Fibroblast of lung (primary cell): ENCODE data around the gene TMPRSS7. TPM values are rescaled to one million over a fixed set of nuclear protein-coding genes. Genes with fewer than 3 reads are reported as not detected.

Experiments used
- DNase-seq, 2 donors: peaks; one replicate each; pipeline versions ENCODE4 v3.0.0 to v3.0.0-alpha.2; 2010; ENCODE audit warnings: low read depth in 2 of 2
- H2AFZ ChIP-seq: 2 replicates; pipeline ENCODE4 v1.5.1; 2012; ENCODE audit warnings: low read length, control low read depth, inconsistent platforms
- H3K27ac ChIP-seq: 2 replicates; pipeline ENCODE4 v1.5.1; 2011; ENCODE audit warnings: low read length, control low read depth; ENCODE audit not compliant: insufficient read depth
- H3K27me3 ChIP-seq: 2 replicates; pipeline ENCODE4 v1.5.1; 2011; ENCODE audit warnings: mild to moderate bottlenecking, low read length; ENCODE audit not compliant: control insufficient read depth, insufficient read depth
- H3K36me3 ChIP-seq: 2 replicates; pipeline ENCODE4 v1.5.1; 2011; ENCODE audit warnings: low read length; ENCODE audit not compliant: control insufficient read depth, insufficient read depth
- H3K4me1 ChIP-seq: 2 replicates; pipeline ENCODE4 v1.5.1; 2011; ENCODE audit warnings: low read length; ENCODE audit not compliant: control insufficient read depth, insufficient read depth; ENCODE audit errors: extremely low read depth
- H3K4me2 ChIP-seq: 2 replicates; pipeline ENCODE4 v1.5.1; 2011; ENCODE audit warnings: low read length, control low read depth; ENCODE audit not compliant: insufficient read depth; ENCODE audit errors: extremely low read depth
- H3K4me3 ChIP-seq, 4 experiments: fragments of 200-600 bp in 1 of 4; sonication (generic) in 1 of 4; replicated peaks in 1 of 4; 2 replicates each; pipeline ENCODE4 v1.5.1; 2011 to 2016; ENCODE audit warnings: low read length in 4 of 4, low read depth in 3 of 4, mild to moderate bottlenecking in 3 of 4, control low read depth in 2 of 4, inconsistent platforms in 1 of 4, mixed read lengths in 1 of 4; ENCODE audit not compliant: insufficient read depth in 1 of 4; ENCODE audit errors: control extremely low read depth in 1 of 4
- H3K79me2 ChIP-seq: 2 replicates; pipeline ENCODE4 v1.5.1; 2012; ENCODE audit warnings: mild to moderate bottlenecking, low read length, inconsistent platforms; ENCODE audit not compliant: control insufficient read depth, insufficient read depth
- H3K9ac ChIP-seq: 2 replicates; pipeline ENCODE4 v1.5.1; 2011; ENCODE audit warnings: mild to moderate bottlenecking, low read length, control low read depth; ENCODE audit not compliant: insufficient read depth
- H3K9me3 ChIP-seq: 2 replicates; pipeline ENCODE4 v1.5.1; 2012; ENCODE audit warnings: low read depth, low read length; ENCODE audit not compliant: control insufficient read depth, insufficient read depth
- H4K20me1 ChIP-seq: 2 replicates; pipeline ENCODE4 v1.5.1; 2011; ENCODE audit warnings: low read length; ENCODE audit not compliant: control insufficient read depth, insufficient read depth; ENCODE audit errors: extremely low read depth
- CTCF ChIP-seq, 2 donors: IDR thresholded peaks in 1 of 2; conservative IDR thresholded peaks in 1 of 2; 1 replicate in 1 of 2; 2 replicates in 1 of 2; pipeline ENCODE4 v1.5.1; 2011 to 2012; ENCODE audit warnings: low read length in 2 of 2, control low read depth in 1 of 2, inconsistent platforms in 1 of 2, low read depth in 1 of 2, mild to moderate bottlenecking in 1 of 2
- EZH2 ChIP-seq: IDR thresholded peaks from 2 replicates; pipeline ENCODE4 v1.5.1; 2012; ENCODE audit warnings: low read length, control low read depth, mild to moderate bottlenecking; ENCODE audit errors: missing control alignments
- polyA plus RNA-seq, 2 donors: library from polyadenylated mRNA; depleted of rRNA in 1 of 2; stranded (reverse) in 1 of 2; unstranded in 1 of 2; fragments of >200 nt; gene quantifications; 2 replicates each; pipeline ENCODE4 v1.2.1, GENCODE V29; 2011 to 2012; ENCODE audit warnings: missing spikeins in 1 of 2
- total RNA-seq: library from RNA; depleted of rRNA; stranded (reverse); fragments of >200 nt; gene quantifications from 2 replicates; pipeline ENCODE4 v1.2.1, GENCODE V29; 2014

Gene TMPRSS7
- total and polyA plus RNA-seq, 2 donors (not counting 1 experiment from before 2014, with no cell fraction given), result not detected

DNA sequence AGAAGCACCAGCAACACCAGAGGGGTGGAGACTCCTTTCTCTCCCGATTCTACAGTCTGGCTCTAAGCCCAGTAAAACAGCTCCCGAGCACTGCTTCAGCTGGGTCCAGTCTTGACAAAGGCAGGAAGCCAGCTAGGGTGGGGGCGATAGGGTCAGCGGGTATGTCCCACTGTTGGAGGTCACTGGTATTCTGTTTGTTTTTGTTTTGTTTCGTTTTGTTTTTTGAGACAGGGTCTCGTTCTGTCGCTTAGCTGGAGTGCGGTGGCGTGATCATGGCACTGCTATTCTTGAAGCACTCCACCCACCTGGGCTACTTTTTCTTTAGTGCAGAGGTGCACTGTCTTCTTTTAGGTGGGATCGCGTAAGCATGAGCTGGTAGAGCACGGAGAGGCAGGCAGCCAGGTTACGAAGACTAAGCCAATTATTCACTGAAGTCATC lies 82.2 kb downstream of the TMPRSS7 start:
- Histone ChIP-seq H3K4me3 (no peak overlapping the region), H3K4me2 (no peak overlapping the region), H3K79me2 (no peaks in the 10 kb centered on the region), H3K36me3 (no peaks in the 10 kb centered on the region), H3K27me3 (no peaks in the 10 kb centered on the region), H3K9ac (no peak overlapping the region), H3K4me1 (no peaks in the 10 kb centered on the region), H2AFZ (no peak overlapping the region), H3K27ac (no peak overlapping the region), H4K20me1 (no peaks in the 10 kb centered on the region), H3K9me3 (no peaks in the 10 kb centered on the region)
- DNase-seq, result no peak
- no peak for TF ChIP-seq CTCF (conservative IDR thresholded peaks at IDR 0.05 in 1 of 2, IDR thresholded peaks at IDR 0.05 in 1 of 2; ENCODE audit: low read depth in 1 of 2, low read length in 2 of 2)
- TF ChIP-seq EZH2, result no peak

DNA sequence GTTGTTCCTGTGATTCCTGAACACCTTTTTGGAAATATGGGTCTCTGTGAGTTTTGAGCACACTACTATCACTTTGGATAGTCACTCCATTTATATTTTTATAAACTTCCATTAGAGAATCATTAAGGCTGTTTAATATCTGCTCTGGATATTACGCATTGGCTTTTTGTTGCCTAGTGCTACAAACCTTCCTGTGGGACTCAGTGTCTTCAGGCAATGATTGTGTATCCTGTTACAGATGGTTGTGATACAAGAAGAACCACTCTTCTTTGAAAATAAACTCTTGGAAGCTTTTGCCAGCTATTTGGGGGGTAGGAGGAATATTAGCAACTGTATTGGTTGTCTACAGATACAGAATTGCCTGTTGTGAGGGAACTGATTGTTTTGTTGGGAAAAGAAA lies 82.9 kb downstream of the TMPRSS7 start:
- H4K20me1 ChIP-seq, result no peaks in the 10 kb centered on the region
- no peaks in the 10 kb centered on the region for H3K4me1 ChIP-seq
- no peak for TF ChIP-seq CTCF (conservative IDR thresholded peaks at IDR 0.05 in 1 of 2, IDR thresholded peaks at IDR 0.05 in 1 of 2; ENCODE audit: low read depth in 1 of 2, low read length in 2 of 2)
- no peak for TF ChIP-seq EZH2
- H3K27me3 ChIP-seq, result no peaks in the 10 kb centered on the region
- no peaks in the 10 kb centered on the region for H3K9me3 ChIP-seq
- no peak overlapping the region for H3K9ac ChIP-seq
- no peak overlapping the region for H2AFZ ChIP-seq
- no peak overlapping the region for H3K4me3 ChIP-seq
- no peak overlapping the region for H3K4me2 ChIP-seq
- H3K79me2 ChIP-seq, result no peaks in the 10 kb centered on the region
- DNase-seq, result no peak
- H3K27ac ChIP-seq, result no peak overlapping the region
- no peaks in the 10 kb centered on the region for H3K36me3 ChIP-seq

DNA sequence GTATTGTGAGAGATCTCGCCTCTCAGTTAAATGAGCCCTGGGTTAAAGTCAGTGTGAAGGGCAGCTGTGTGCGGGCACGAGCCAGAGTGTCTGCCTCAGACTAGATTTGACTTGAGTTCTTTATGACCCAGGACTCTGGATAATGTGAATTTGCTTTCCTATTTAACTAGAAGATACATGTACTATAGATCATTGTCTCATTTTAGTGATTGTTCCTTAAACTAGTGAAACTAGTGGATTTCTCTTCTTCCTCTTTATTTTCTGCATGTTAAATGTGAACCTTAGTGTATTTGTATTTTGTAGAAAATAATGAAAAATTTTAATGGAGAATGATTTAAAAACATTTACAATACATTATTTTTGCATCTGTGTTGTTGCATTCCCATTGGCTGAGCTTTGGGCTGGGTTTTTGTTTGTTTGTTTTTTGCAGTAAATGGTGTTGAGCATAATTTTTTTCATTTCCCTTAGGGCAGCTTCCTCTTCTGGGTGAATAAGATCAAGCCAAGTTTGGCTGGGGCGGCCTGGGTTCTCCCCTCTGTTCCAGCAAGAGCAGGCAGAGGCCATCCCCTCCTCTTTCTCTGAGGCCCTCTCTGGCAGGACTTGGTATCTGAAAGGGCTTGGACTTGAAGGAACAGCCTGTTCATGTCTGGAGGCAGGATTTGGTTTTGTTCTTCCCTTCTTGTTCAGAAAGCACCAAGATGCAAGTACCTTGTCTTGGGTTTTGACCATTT lies 83.5 kb downstream of the TMPRSS7 start:
- H4K20me1 ChIP-seq, result no peaks in the 10 kb centered on the region
- H2AFZ ChIP-seq, result no peak overlapping the region
- H3K9me3 ChIP-seq, result no peaks in the 10 kb centered on the region
- no peak overlapping the region for H3K4me3 ChIP-seq
- H3K4me1 ChIP-seq, result no peaks in the 10 kb centered on the region
- no peaks in the 10 kb centered on the region for H3K36me3 ChIP-seq
- no peak overlapping the region for H3K27ac ChIP-seq
- no peaks in the 10 kb centered on the region for H3K27me3 ChIP-seq
- H3K9ac ChIP-seq, result no peak overlapping the region
- H3K79me2 ChIP-seq, result no peaks in the 10 kb centered on the region
- H3K4me2 ChIP-seq, result no peak overlapping the region
- no peak for TF ChIP-seq EZH2
- TF ChIP-seq CTCF (conservative IDR thresholded peaks at IDR 0.05 in 1 of 2, IDR thresholded peaks at IDR 0.05 in 1 of 2; ENCODE audit: low read depth in 1 of 2, low read length in 2 of 2), result no peak
- DNase-seq, result no peak
